Body of pancreas (tissue), 4 donors: ENCODE measurements around the gene DNAH8. TPM values are rescaled to one million over a fixed set of nuclear protein-coding genes. Genes with fewer than 3 reads are reported as not detected.

Experiments
- ATAC-seq: fragments of 150-250 bp; one replicate; pipeline ENCODE4 v1.9.1; 2016
- DNase-seq, 4 donors: peaks; one replicate each; pipeline ENCODE4 v3.0.0-alpha.2; 2019
- H3K27ac ChIP-seq, 4 donors: fragments of 200-600 bp; sonication (generic); 1 replicate in 3 of 4; 2 replicates in 1 of 4; pipeline versions ENCODE4 v1.5.1 to v1.6.1; 2016 to 2019; ENCODE audit warnings: mild to moderate bottlenecking in 1 of 4, mixed read lengths in 1 of 4, moderate library complexity in 1 of 4
- H3K27me3 ChIP-seq, 2 donors: fragments of 200-600 bp; sonication (generic); one replicate each; pipeline ENCODE4 v1.6.0; 2016; ENCODE audit warnings: mild to moderate bottlenecking in 1 of 2
- H3K36me3 ChIP-seq, 2 donors: fragments of 200-600 bp; sonication (generic); replicated peaks in 1 of 2; 2 replicates each; pipeline ENCODE4 v1.5.1; 2016; ENCODE audit warnings: low read depth in 2 of 2; ENCODE audit not compliant: insufficient read depth in 1 of 2
- H3K4me1 ChIP-seq: fragments of 200-600 bp; sonication (generic); one replicate; pipeline ENCODE4 v1.6.0; 2016
- H3K4me3 ChIP-seq, 2 donors: fragments of 200-600 bp; sonication (generic); 1 replicate in 1 of 2; 2 replicates in 1 of 2; pipeline ENCODE4 v1.5.1; 2016 to 2019
- H3K9me3 ChIP-seq, 3 donors: fragments of 200-600 bp; sonication (generic); 1 replicate in 2 of 3; 2 replicates in 1 of 3; pipeline ENCODE4 v1.5.1; 2016
- CTCF ChIP-seq, 7 experiments: fragments of 450-650 bp in 4 of 7; fragments of 200-600 bp in 3 of 7; sonication (generic) in 3 of 7; IDR thresholded peaks; one replicate each; pipeline ENCODE4 v1.5.1; 2016 to 2019; ENCODE audit warnings: antibody characterized with exemption in 7 of 7
- POLR2A ChIP-seq, 3 donors: fragments of 450-650 bp; IDR thresholded peaks; one replicate each; pipeline ENCODE4 v1.6.1; 2016; ENCODE audit warnings: antibody characterized with exemption in 3 of 3, mild to moderate bottlenecking in 2 of 3
- WGBS, 2 donors: methylation state at CpG; one replicate each; pipeline ENCODE4 v1.1.5; 2017; 5-methylcytosine and 5-hydroxymethylcytosine counted together
- intact Hi-C: fragments of 100-400 bp; cut with DNase I; formaldehyde crosslinking; loops from one replicate; pipeline ENCODE4 v1.15.1; 2023
- total RNA-seq, 2 donors: library from RNA; depleted of rRNA; stranded (reverse); fragments of >200 nt; gene quantifications; one replicate each; pipeline ENCODE4 v1.1.0, GENCODE V29; 2016

DNAH8 gene
- total RNA-seq, 2 donors from 2014 or later: not detected

- no peak for TF ChIP-seq CTCF (IDR thresholded peaks at IDR 0.05)
- no peak for TF ChIP-seq POLR2A (IDR thresholded peaks at IDR 0.05)
- Histone ChIP-seq H3K4me3 (no peak overlapping the region), H3K27ac (no peak overlapping the region), H3K27me3 (no peaks in the 10 kb centered on the region), H3K9me3 (no peaks in the 10 kb centered on the region), H3K4me1 (no peaks in the 10 kb centered on the region), H3K36me3 (no peaks in the 10 kb centered on the region)
- intact Hi-C loops: no loop called here
- DNase-seq (no peak), ATAC-seq (no peak)
- WGBS, 2 donors: 79 to 82% methylated on average over 4 of the region's 4 CpGs
These were observed 64.4 kb downstream of the DNAH8 start for GRCh38 chr6:38779310-38780062.

GRCh38 chr6:38782616-38783015, 67.5 kb downstream of the DNAH8 start:
- no peak overlapping the region for H3K27ac ChIP-seq

GRCh38 chr6:38783443-38784228, 68.5 kb downstream of the DNAH8 start:
- ATAC-seq (no peak), DNase-seq (no peak)
- Histone ChIP-seq H3K27me3 (no peaks in the 10 kb centered on the region), H3K9me3 (no peaks in the 10 kb centered on the region), H3K36me3 (no peaks in the 10 kb centered on the region), H3K4me1 (no peaks in the 10 kb centered on the region), H3K4me3 (no peak overlapping the region), H3K27ac (no peak overlapping the region)
- intact Hi-C loops: no loop called here
- TF ChIP-seq POLR2A (IDR thresholded peaks at IDR 0.05) (no peak), CTCF (IDR thresholded peaks at IDR 0.05) (no peak)
- 38 to 49% methylated on average over 10 to 11 of the region's 11 CpGs for WGBS, 2 donors

More at GRCh38 chr6:38782616-38783015, 67.5 kb downstream of the DNAH8 start:
- TF ChIP-seq CTCF (IDR thresholded peaks at IDR 0.05) (no peak), POLR2A (IDR thresholded peaks at IDR 0.05) (no peak)
- intact Hi-C loops: no loop called here
- WGBS, 2 donors: 57 to 63% methylated on average over 2 of the region's 2 CpGs
- H3K4me1 ChIP-seq: no peaks in the 10 kb centered on the region
- no peaks in the 10 kb centered on the region for H3K36me3 ChIP-seq
- no peaks in the 10 kb centered on the region for H3K9me3 ChIP-seq
- no peaks in the 10 kb centered on the region for H3K27me3 ChIP-seq
- ATAC-seq (no peak), DNase-seq (no peak)
- H3K4me3 ChIP-seq: no peak overlapping the region

GRCh38 chr6:38784506-38785235, 69.6 kb downstream of the DNAH8 start:
- Histone ChIP-seq H3K36me3 (no peaks in the 10 kb centered on the region), H3K27me3 (no peaks in the 10 kb centered on the region), H3K4me3 (no peak overlapping the region), H3K4me1 (no peaks in the 10 kb centered on the region), H3K9me3 (no peaks in the 10 kb centered on the region), H3K27ac (no peak overlapping the region)
- DNase-seq (no peak), ATAC-seq (no peak)
- 53 to 58% methylated on average over 2 of the region's 2 CpGs for WGBS, 2 donors
- TF ChIP-seq CTCF (IDR thresholded peaks at IDR 0.05) (no peak), POLR2A (IDR thresholded peaks at IDR 0.05) (no peak)
- intact Hi-C loops: no loop called here
